Measurements from ENCODE around the gene FXR2.

FXR2 gene

DNA sequence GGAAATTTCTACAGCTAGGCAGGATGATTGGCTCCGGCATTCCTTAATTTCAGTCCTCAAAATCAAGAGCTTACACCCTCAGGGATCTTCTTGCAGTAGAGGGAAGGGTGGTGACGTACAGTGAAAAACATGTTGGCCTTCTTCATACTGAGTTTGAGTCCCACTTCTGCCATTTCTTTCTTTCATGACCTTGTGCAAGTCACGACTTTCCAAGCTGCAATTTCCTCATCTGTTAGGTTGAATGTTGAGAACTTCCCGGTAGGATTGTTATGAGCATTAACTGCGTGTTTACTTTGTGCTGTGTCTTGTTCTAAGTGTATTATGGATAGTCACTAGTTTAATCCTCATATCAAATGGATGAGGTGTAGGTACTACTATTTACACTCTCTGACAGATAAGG, 45.1 kb downstream of the FXR2 start:
- DNase-seq, result no peak

DNA sequence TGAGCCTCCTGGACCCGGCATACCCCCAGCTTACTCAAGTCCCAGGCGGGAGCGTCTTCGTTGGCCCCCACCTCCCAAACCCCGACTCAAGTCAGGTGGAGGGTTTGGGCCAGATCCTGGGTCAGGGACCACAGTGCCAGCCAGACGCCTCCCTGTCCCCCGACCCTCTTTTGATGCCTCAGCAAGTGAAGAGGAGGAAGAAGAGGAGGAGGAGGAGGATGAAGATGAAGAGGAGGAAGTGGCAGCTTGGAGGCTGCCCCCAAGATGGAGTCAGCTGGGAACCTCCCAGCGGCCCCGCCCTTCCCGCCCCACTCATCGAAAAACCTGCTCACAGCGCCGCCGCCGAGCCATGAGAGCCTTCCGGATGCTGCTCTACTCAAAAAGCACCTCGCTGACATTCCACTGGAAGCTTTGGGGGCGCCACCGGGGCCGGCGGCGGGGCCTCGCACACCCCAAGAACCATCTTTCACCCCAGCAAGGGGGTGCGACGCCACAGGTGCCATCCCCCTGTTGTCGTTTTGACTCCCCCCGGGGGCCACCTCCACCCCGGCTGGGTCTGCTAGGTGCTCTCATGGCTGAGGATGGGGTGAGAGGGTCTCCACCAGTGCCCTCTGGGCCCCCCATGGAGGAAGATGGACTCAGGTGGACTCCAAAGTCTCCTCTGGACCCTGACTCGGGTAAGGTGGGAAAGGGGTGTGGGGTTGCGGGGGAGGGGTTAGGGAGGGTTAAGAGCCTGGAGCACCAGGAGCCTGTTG, 51.4 kb downstream of the FXR2 start:
- DNase-seq, result no peak

DNA sequence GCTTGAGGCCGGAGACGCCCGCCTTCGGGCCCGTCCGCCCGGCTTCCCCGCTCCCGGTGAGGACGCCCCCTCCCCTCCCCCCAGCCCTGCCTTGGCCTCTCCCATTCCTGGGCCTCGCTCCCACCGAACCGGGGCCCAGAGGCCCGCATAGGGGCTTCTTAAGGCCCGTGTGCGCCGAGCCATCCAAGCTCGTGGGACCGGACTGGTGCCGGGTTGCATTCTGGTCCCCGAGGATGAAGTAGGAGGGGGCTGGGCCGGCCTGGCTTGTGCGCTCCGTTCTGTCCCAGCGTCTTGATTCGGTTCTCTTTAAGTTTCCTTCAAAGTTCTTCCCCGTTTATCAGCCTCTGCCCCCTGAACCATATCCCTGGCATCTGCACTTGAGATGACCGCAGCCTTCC, 52.5 kb downstream of the FXR2 start:
- no peak for DNase-seq

DNA sequence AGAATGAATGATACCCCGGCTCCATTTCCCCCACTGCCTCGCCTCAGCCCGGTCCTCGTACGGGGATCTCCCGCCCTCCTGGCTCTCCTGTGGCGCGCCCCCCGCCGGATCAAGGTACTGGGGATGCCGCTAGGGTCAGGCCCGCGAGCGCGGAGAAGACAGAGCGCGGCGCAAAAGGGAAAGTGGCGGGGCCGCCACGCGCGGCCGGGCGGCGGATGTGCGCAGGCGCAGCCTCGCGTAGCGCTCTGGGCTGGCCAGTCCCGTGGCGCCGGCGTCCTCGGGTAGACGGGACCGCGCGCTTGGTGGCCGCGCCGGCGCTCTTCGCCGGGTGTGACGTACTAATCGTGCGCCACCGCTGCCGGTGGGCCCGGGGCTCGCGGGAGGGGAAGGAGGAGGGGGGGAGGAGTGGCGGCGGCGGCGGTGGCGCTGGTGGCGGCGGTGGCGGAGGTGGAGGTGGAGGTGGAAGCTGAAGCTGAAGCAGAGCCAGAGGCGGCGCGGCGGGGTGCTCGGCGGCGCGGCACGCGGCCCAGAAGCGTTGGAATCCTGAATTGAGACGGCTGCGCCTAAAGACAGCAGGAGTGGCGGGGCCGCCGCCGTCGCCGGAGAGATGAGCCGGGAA, 53.0 kb downstream of the FXR2 start, which contains the start of gene SENP3:
TSS of gene SENP3 (plus strand) at position 331 of the 619 bp plus-strand sequence. CDS start 1,158 bp downstream, outside the sequence.
- peak; percentile 52 for DNase-seq

DNA sequence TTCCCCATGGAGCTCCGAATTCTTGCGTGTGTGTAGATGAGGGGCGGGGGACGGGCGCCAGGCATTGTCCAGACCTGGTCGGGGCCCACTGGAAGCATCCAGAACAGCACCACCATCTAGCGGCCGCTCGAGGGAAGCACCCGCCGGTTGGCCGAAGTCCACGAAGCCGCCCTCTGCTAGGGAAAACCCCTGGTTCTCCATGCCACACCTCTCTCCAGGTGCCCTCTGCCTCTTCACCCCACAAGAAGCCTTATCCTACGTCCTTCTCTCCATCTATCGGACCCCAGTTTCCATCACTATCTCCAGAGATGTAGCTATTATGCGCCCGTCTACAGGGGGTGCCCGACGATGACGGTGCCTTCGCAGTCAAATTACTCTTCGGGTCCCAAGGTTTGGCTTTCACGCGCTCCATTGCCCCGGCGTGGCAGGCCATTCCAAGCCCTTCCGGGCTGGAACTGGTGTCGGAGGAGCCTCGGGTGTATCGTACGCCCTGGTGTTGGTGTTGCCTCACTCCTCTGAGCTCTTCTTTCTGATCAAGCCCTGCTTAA, 53.6 kb downstream of the FXR2 start:
- peak; percentile 45 for DNase-seq

DNA sequence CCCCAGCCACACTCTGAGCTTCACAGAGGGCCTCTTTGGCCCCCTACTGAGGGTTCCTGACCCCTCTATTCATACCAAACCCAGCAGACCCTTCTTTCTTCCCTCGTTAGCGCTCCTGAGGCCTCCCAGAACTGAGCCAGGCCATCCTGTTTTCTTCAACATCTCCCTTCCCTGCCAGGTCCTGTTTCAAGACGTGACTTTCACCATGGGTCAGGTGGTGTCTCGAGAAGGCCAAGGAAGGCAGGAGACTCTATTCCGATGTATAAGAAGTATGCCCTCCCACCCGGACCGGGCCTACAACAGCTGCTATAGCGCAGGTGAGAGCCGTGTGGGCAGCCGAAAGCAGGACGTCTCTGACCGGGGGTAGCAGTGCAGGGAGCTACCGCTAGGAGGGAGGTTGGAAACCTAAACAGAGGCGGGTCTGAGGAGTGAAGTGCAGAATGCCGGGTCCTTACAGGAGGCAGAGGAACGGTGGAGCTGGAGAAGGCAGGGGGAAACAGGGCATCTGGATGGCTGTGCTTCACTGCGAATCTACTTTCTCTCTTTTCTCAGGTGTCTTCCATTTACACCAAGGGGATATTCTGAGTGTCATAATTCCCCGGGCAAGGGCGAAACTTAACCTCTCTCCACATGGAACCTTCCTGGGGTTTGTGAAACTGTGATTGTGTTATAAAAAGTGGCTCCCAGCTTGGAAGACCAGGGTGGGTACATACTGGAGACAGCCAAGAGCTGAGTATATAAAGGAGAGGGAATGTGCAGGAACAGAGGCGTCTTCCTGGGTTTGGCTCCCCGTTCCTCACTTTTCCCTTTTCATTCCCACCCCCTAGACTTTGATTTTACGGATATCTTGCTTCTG, 54.3 kb downstream of the FXR2 start:
- DNase-seq, result no peak

DNA sequence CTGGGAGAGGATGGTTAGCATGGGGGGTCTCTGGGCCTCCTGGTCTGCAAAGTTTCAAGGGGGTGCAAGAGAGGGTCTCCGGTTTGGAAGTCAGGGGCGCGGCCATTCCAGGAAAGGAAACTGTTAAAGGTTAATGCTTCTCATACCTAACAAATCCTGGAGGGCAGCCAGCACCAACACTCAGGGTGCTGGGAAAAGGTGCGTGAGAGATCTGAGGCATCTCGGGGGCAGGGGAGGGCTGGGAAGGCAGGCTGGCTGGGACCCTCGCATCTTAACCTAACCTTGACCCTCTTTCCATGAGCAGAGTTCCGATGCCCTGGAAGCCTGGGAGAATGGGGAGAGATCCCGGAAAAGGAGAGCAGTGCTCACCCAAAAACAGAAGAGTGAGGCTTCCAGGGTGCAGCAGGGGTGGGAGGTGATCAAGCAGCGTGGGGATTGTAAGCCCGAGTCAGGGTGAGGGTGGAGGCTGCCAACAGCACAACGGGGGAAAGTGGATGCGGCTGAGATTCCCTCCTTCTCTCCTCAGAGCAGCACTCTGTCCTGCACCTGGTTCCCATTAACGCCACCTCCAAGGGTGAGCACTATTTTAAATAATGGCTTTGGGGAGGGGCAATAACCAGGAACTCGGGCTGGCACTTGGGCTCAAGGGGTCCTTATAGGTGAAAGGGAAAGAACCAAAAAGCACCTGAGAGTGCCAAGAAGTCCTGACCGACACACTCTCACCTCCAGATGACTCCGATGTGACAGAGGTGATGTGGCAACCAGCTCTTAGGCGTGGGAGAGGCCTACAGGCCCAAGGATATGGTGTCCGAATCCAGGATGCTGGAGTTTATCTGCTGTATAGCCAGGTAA, 55.2 kb downstream of the FXR2 start:
- DNase-seq, result no peak

DNA sequence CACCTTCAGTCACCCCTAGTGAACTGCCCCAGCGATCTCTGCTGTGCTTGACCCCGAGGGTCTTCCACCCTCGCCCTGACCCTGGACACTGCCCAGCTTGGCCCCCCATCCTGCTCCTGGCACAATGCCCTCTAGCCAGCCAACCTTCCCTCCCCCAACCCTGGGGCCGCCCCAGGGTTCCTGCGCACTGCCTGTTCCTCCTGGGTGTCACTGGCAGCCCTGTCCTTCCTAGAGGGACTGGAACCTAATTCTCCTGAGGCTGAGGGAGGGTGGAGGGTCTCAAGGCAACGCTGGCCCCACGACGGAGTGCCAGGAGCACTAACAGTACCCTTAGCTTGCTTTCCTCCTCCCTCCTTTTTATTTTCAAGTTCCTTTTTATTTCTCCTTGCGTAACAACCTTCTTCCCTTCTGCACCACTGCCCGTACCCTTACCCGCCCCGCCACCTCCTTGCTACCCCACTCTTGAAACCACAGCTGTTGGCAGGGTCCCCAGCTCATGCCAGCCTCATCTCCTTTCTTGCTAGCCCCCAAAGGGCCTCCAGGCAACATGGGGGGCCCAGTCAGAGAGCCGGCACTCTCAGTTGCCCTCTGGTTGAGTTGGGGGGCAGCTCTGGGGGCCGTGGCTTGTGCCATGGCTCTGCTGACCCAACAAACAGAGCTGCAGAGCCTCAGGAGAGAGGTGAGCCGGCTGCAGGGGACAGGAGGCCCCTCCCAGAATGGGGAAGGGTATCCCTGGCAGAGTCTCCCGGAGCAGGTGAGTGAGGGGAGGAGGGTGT, 56.0 kb downstream of the FXR2 start, which contains the start of gene TNFSF13:
TSS of gene TNFSF13 (plus strand) at position 207 of the 776 bp plus-strand sequence. CDS start at position 497, 290 bp downstream.
- DNase-seq, result no peak

DNA sequence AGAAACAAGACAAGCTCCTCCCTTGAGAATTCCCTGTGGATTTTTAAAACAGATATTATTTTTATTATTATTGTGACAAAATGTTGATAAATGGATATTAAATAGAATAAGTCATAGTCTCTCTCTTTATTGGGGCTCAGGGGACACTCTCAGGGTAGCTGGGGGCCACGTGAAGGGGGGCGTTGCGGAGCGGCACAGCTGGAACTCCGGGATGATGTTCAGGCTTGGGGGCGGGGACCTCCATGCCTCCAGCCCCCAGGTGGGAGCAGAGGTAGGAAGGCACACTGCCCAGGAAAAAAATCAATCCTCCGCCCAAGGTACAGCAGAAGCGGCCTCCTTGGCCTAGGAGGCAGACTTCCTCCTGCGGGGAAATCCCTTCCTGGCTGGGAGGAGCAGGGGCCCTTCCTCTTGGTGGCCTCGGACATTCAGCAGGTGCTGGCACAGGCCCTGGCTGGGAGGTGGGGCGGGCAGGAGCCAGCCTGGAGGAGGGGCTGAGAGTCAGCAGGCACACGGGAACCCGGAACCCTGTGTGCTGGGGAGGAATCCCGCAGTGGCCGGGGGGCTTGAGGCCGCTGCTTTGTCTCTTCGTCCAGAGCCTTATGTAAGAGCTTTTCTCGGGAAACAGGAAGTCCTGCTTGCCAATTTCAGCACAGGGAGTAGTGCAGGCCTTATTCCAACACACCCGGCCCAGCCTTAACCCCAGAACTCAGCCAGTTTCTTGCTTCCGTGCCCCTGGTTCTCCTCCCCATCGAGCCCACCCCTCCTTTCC, 56.7 kb downstream of the FXR2 start:
- no peak for DNase-seq

DNA sequence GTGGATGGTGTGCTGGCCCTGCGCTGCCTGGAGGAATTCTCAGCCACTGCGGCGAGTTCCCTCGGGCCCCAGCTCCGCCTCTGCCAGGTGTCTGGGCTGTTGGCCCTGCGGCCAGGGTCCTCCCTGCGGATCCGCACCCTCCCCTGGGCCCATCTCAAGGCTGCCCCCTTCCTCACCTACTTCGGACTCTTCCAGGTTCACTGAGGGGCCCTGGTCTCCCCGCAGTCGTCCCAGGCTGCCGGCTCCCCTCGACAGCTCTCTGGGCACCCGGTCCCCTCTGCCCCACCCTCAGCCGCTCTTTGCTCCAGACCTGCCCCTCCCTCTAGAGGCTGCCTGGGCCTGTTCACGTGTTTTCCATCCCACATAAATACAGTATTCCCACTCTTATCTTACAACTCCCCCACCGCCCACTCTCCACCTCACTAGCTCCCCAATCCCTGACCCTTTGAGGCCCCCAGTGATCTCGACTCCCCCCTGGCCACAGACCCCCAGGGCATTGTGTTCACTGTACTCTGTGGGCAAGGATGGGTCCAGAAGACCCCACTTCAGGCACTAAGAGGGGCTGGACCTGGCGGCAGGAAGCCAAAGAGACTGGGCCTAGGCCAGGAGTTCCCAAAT, 57.4 kb downstream of the FXR2 start:
- DNase-seq, result no peak

DNA sequence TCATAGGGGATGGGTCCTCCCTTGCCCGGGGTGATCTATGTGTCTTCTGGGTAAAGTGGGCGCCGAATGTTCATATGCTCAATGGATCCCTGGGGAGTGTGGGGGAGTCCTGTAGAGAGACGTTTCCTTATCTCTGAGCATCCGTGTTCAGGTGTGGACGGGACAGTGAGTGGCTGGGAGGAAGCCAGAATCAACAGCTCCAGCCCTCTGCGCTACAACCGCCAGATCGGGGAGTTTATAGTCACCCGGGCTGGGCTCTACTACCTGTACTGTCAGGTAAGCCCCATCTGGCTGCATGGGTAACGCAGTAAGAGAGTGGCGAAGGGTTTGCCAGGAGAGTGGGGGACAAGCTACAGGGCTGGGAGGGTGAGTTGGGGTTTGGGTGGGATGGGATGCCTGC, 58.1 kb downstream of the FXR2 start:
- DNase-seq, result no peak

DNA sequence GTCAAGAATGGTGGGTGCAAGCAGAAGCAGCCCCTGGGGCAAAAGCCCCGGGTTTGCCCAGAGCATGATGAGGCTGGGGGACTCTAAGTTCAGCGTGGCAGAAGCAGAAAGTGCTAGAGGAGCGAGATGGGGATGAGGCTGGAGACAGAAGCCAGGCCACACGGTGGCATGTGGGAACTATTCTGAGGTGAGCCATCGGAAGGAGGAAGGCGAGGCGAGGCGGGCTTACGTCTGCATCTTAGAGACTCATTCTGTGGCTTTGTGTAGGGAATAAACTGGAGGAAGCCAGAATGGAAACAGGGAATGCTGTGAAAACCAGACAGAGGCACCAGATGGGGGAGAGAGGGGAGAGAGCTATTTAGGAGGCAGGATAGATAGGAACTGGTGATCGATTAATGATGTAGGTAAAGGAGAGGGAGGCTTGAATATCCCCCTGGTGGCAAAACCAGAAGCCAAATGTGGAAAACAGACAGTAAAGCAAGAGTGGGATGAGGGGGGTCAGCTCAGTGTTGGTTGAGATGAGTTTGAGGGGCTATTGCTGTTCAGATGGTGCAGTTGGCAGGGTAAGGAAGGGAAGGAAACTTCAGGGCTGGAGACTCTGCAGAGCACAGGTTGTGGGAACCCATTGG, 59.3 kb downstream of the FXR2 start:
- no peak for DNase-seq

DNA sequence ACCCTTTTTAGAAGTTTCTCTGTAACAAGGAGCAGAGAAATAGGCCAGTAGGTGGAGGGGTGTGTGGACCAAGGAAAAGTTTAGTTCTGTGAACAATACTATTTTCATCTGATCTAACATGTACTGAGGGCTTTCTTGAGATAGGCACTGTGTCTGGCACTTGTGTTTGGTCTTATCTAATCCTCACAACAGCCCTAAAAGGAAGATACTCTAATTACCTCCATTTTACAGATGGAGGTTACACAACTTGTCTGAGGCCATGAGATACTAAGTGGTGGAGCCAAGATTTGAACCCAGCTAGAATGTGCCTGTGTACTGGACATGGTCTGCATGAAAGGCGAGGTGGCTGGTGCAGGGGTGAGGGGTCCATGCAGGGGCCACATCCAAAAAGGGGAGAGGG, 61.3 kb downstream of the FXR2 start:
- DNase-seq, result no peak

DNA sequence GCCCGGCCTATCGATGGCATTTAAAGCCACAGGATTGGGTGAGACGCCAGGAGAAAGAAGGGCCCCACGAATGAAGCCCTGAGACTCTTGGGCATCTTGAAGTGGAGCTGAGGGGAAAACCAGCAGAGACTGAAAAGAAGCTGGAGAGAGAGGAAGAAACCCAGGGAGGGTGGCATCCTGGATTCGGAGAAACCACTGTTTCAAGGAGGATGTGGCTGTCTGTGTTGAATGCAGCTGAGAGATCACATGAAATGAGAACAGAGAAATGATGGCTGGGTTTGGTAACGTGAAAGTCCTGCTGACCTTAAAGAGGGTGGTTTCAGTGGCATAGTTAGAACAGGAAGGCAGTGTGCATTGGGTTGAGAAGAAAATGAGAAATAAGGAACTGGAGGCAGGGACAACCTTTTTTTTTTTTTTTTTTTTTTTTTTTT, 62.1 kb downstream of the FXR2 start:
- no peak for DNase-seq

DNA sequence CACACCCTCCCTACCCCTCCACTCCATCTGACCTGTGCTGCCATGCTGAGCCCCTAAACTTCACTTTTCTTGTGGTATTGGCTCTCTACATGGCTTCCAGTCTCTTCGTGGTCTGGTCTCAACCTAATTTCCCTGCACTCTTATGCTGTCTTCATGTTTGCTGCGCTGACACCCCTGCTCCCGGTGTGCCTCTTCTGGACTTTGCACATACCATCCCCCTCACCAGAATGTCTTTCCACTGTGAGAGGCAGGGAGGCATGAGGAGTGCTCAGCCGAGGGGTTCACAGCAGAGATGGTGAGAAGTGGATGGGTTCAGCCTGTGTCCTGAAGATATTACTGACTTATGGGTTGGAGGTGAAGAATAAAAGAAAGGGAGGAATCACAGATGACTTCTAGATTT, 63.3 kb downstream of the FXR2 start:
- DNase-seq, result no peak

DNA sequence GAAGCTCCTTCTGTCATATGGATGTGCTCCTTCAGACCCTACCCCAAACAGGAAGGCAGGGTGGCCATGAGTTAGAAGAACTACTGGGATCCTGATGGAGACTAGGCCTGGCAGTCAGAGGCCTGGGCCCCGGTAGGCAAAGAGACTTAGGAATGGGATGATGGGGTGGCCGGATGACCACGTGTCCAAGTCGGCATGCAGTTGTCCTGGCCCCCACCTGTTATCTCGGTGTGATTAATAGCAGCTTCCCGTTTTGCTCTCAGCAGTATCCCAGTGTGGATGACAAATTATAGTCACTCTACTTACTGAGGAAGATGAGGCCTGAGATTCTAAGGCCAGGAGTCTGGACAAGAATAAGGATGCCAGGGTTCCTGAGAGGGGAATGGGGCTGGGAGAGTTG, 64.4 kb downstream of the FXR2 start:
- DNase-seq, result no peak

DNA sequence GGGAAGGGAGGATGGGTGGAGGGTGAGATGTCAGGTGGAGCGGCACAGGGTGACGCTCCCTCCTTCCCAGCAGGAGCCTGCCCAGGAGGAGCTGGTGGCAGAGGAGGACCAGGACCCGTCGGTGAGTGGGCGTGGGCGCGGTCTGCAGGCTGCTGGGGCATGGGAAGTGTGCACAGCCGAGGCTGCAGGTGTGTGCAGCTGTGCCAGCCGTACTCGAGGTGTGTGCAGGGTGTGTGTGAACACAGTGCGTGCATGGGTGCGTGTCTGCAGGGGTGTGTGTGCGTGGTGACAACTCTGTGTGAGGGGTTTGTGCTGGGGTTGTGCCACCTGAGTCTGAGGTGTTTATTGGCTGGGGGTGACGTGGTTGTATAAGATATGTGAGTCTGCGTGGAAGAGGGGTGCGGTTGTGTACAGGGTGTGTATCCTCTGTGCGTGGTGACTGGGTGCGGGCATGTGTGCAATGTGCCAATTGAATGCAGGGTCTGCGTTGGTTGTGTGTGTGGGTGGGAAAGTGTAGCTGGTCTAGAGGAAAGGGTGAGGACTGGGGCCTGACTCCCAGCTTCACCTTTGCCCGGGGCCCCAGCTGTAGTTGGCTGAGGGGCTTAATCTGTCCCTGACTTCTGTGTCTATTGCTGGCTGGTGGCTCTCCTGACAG, 65.2 kb downstream of the FXR2 start:
- no peak for DNase-seq

DNA sequence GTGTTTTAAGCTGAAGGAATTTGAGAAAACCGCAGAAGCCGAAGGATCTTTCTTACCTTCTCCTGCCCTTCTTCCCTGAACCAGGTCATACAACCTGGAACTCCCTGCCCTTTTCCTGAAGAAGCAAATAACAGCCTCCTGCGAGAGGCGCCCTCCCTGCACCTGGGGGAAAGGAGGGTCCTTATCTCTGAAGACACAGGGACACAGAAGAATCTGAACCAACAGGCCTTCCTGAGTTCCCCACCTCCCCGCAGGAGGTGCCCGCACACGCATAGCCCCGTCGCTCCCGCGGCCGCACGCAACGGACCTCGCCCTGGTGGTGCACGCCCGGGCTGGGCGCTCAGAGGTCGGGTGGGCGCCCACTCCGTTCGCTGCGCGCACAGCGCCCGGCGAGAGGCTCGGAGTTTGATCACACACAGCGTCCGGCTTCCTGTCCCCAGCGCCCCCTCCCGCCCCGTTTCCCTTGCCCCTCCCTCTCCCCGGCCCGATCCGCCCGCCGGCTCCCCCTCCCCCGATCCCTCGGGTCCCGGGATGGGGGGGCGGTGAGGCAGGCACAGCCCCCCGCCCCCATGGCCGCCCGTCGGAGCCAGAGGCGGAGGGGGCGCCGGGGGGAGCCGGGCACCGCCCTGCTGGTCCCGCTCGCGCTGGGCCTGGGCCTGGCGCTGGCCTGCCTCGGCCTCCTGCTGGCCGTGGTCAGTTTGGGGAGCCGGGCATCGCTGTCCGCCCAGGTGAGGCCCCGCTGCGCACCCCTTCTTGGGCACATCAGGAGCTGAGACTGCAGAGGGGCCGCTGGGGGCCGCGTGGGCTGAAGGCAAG, 65.9 kb downstream of the FXR2 start, which contains the start of gene TNFSF12:
TSS of gene TNFSF12 (plus strand) at position 474 of the 816 bp plus-strand sequence. CDS start at position 570, 96 bp downstream.
- no peak for DNase-seq

Measured in NCI-H1436 treated with DMSO at 0.1 percent for 48 hours (cell line).